GM21717 (cell line): ENCODE results near the gene WDR70.
"Not testable (repeated sequence)": the region's sequence is repeated elsewhere in the genome, so short reads cannot be mapped to it uniquely, and the experiment has no call there.

ENCODE experiments used
- ATAC-seq: cut with Tn5 transposase; IDR thresholded peaks from one replicate; pipeline ENCODE4 v1.9.1; 2021; ENCODE audit warnings: mild to moderate bottlenecking, moderate library complexity; ENCODE audit not compliant: unreplicated experiment

WDR70 gene

GRCh38 chr5:37511646-37512045 is 132.5 kb downstream of the WDR70 start:
- no peak for ATAC-seq

- no peak for ATAC-seq
Measured at GRCh38 chr5:37514946-37515345, 135.8 kb downstream of the WDR70 start.

- no peak for ATAC-seq
Measured at GRCh38 chr5:37517686-37518085, 138.6 kb downstream of the WDR70 start.

- not testable (repeated sequence) for ATAC-seq
Measured at GRCh38 chr5:37518356-37518755, 139.2 kb downstream of the WDR70 start.

GRCh38 chr5:37519304-37519703 is 140.2 kb downstream of the WDR70 start:
- ATAC-seq: no peak

GRCh38 chr5:37519807-37520206 is 140.7 kb downstream of the WDR70 start:
- no peak for ATAC-seq

- no peak for ATAC-seq
Measured at GRCh38 chr5:37520811-37521210, 141.7 kb downstream of the WDR70 start.

- ATAC-seq: no peak
Measured at GRCh38 chr5:37532976-37533740, 154.0 kb downstream of the WDR70 start.

GRCh38 chr5:37533851-37534250 is 154.7 kb downstream of the WDR70 start:
- no peak for ATAC-seq

GRCh38 chr5:37539459-37539858 is 160.3 kb downstream of the WDR70 start:
- no peak for ATAC-seq

- ATAC-seq: no peak
Measured at GRCh38 chr5:37543216-37543615, 164.1 kb downstream of the WDR70 start.

- ATAC-seq: no peak
Measured at GRCh38 chr5:37549411-37549810, 170.3 kb downstream of the WDR70 start.

- ATAC-seq: no peak
Measured at GRCh38 chr5:37552161-37552560, 173.0 kb downstream of the WDR70 start.

GRCh38 chr5:37552770-37553719 is 173.9 kb downstream of the WDR70 start:
- ATAC-seq: no peak

- ATAC-seq: no peak
Measured at GRCh38 chr5:37553720-37554404, 174.7 kb downstream of the WDR70 start.

GRCh38 chr5:37554405-37554739 is 175.3 kb downstream of the WDR70 start:
- no peak for ATAC-seq

- ATAC-seq: no peak
Measured at GRCh38 chr5:37554938-37555337, 175.8 kb downstream of the WDR70 start.

GRCh38 chr5:37557734-37558293 is 178.7 kb downstream of the WDR70 start:
- ATAC-seq: no peak

- ATAC-seq: no peak
Measured at GRCh38 chr5:37565062-37565670, 186.0 kb downstream of the WDR70 start.

- ATAC-seq: no peak
Measured at GRCh38 chr5:37567566-37567965, 188.4 kb downstream of the WDR70 start.
